ENCODE results near the gene ERC2.

DNA sequence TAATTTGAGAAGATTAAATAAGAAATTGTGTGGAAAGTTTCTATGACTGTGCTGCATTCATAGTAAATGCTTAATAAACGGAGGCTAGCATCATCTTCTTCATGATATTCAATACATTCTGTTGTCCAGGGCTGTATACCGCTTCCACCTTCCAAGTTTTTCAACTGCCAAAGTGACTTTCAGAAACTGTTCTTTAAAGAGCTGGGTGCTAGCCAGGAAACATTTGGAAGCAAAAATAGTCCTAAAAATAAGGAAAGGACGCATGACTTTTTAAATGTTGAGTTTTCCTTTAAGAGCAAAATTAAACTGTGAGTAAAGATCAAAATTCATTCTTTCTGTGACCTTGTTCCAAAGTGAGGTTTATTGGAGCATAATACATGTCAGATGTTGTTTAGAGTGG lies 9.4 kb upstream of the ERC2 start:
- no peak for TF ChIP-seq ZNF768 (tag by site-specific recombination; IDR thresholded peaks at IDR 0.05)
- TF ChIP-seq ZNF146 (tag by site-specific recombination; IDR thresholded peaks at IDR 0.05) = no peak
- TF ChIP-seq TCF7L2 (IDR thresholded peaks at IDR 0.05; ENCODE audit: borderline replicate concordance, low read depth, low read length) = no peak
- no peak for TF ChIP-seq HOXA7 (CRISPR knock-in tag; IDR thresholded peaks at IDR 0.05; ENCODE audit: borderline replicate concordance)
- TF ChIP-seq KLF1 (tag by site-specific recombination; IDR thresholded peaks at IDR 0.05) = no peak
- TF ChIP-seq CTCF (tag by site-specific recombination; IDR thresholded peaks at IDR 0.05) = no peak
- no peak for TF ChIP-seq ZNF18 (tag by site-specific recombination; IDR thresholded peaks at IDR 0.05)
- no peak for TF ChIP-seq PATZ1 (tag by site-specific recombination; IDR thresholded peaks at IDR 0.05)
- TF ChIP-seq ZNF394 (tag by site-specific recombination; IDR thresholded peaks at IDR 0.05; ENCODE audit: borderline replicate concordance) = no peak
- TF ChIP-seq ZNF274 (IDR thresholded peaks at IDR 0.05; ENCODE audit: low read length) = no peak
- TF ChIP-seq ZNF274 (tag by site-specific recombination; IDR thresholded peaks at IDR 0.05; ENCODE audit: borderline replicate concordance) = no peak
- TF ChIP-seq REST (tag by site-specific recombination; IDR thresholded peaks at IDR 0.05) = no peak
- TF ChIP-seq, protein P1, sequence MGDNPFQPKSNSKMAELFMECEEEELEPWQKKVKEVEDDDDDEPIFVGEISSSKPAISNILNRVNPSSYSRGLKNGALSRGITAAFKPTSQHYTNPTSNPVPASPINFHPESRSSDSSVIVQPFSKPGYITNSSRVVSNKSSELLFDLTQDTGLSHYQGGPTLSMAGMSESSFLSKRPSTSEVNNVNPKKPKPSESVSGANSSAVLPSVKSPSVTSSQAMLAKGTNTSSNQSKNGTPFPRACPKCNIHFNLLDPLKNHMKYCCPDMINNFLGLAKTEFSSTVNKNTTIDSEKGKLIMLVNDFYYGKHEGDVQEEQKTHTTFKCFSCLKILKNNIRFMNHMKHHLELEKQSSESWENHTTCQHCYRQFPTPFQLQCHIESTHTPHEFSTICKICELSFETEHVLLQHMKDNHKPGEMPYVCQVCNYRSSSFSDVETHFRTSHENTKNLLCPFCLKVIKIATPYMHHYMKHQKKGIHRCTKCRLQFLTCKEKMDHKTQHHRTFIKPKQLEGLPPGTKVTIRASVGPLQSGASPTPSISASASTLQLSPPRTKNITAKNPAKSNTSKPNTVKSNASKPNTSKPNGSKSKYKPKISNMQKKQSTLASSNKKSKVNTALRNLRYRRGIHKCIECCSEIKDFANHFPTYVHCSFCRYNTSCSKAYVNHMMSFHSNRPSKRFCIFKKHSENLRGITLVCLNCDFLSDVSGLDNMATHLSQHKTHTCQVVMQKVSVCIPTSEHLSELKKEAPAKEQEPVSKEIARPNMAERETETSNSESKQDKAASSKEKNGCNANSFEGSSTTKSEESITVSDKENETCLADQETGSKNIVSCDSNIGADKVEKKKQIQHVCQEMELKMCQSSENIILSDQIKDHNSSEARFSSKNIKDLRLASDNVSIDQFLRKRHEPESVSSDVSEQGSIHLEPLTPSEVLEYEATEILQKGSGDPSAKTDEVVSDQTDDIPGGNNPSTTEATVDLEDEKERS (tag by site-specific recombination; IDR thresholded peaks at IDR 0.05) = no peak
- no peak for TF ChIP-seq ZBTB1 (tag by site-specific recombination; IDR thresholded peaks at IDR 0.05)
- no peak for TF ChIP-seq ZNF121 (tag by site-specific recombination; IDR thresholded peaks at IDR 0.05)

All from HEK293 (cell line).